GM12892 (cell line): ENCODE data around the gene PARG.
"Not testable (repeated sequence)": the region's sequence is repeated elsewhere in the genome, so short reads cannot be mapped to it uniquely, and the experiment has no call there.

Experiments
- POLR2A ChIP-seq: IDR thresholded peaks from 2 replicates; pipeline ENCODE4 v1.6.1; 2011; ENCODE audit warnings: low read depth, low read length, control low read depth
- POLR2AphosphoS5 ChIP-seq: IDR thresholded peaks from 2 replicates; pipeline ENCODE4 v1.6.1; 2011; ENCODE audit warnings: low read depth, low read length, control low read depth
- TAF1 ChIP-seq: IDR thresholded peaks from 2 replicates; pipeline ENCODE4 v1.6.1; 2011; ENCODE audit warnings: low read depth, mild to moderate bottlenecking, control low read depth, low read length, borderline replicate concordance

GRCh38 chr10:49903829-49904228, 38.0 kb downstream of the PARG start:
- not testable (repeated sequence) for TF ChIP-seq POLR2A, POLR2AphosphoS5, TAF1
